CD4-positive, CD25-positive, alpha-beta regulatory T cell (primary cell): ENCODE measurements around the gene PATJ. TPM values are rescaled to one million over a fixed set of nuclear protein-coding genes. Genes with fewer than 3 reads are reported as not detected.

Source experiments
- ATAC-seq, 2 donors: fragments of 150-1000 bp; cut with Tn5 transposase; one replicate each; pipeline ENCODE4 v1.10.0; 2021; ENCODE audit warnings: low read depth in 2 of 2, moderate number of reproducible peaks in 2 of 2, moderate library complexity in 1 of 2
- DNase-seq, 3 donors: peaks; one replicate each; pipeline versions ENCODE4 v3.0.0 to v3.0.0-alpha.2; 2012 to 2022; ENCODE audit warnings: mixed read lengths in 1 of 3
- H3K27ac ChIP-seq: one replicate; pipeline ENCODE4 v1.7.0; 2013; ENCODE audit warnings: mild to moderate bottlenecking, low read length; ENCODE audit not compliant: insufficient read depth, poor library complexity, severe bottlenecking
- H3K27me3 ChIP-seq: one replicate; pipeline ENCODE4 v1.7.0; 2013; ENCODE audit warnings: low read length; ENCODE audit not compliant: control insufficient read depth, insufficient read depth
- H3K36me3 ChIP-seq: one replicate; pipeline ENCODE4 v1.7.0; 2013; ENCODE audit warnings: mild to moderate bottlenecking, low read length, moderate library complexity; ENCODE audit not compliant: control insufficient read depth, insufficient read depth
- H3K4me1 ChIP-seq: 2 replicates; pipeline ENCODE4 v1.7.0; 2013; ENCODE audit warnings: mild to moderate bottlenecking, low read length; ENCODE audit not compliant: insufficient read depth, control insufficient read depth, poor library complexity, severe bottlenecking
- H3K4me3 ChIP-seq: one replicate; pipeline ENCODE4 v1.7.0; 2013; ENCODE audit warnings: low read depth, mild to moderate bottlenecking, low read length, moderate library complexity
- H3K9me3 ChIP-seq, 2 experiments: 1 replicate in 1 of 2; 2 replicates in 1 of 2; pipeline ENCODE4 v1.7.0; 2013; ENCODE audit warnings: low read length in 2 of 2, mild to moderate bottlenecking in 1 of 2, moderate library complexity in 1 of 2; ENCODE audit not compliant: control insufficient read depth in 2 of 2
- H3K27ac Mint-ChIP-seq, 3 donors: one replicate each; pipeline ENCODE4 v1.8.0; 2020 to 2022; ENCODE audit warnings: mild to moderate bottlenecking in 3 of 3, mixed read lengths in 3 of 3, moderate library complexity in 2 of 3
- H3K27me3 Mint-ChIP-seq: one replicate; pipeline ENCODE4 v1.8.0; 2022; ENCODE audit warnings: mild to moderate bottlenecking, mixed read lengths
- H3K36me3 Mint-ChIP-seq: one replicate; pipeline ENCODE4 v1.8.0; 2020; ENCODE audit warnings: mixed read lengths
- H3K4me1 Mint-ChIP-seq, 4 donors: one replicate each; pipeline ENCODE4 v1.8.0; 2020 to 2022; ENCODE audit warnings: mixed read lengths in 4 of 4, mild to moderate bottlenecking in 1 of 4
- H3K4me3 Mint-ChIP-seq, 4 donors: one replicate each; pipeline ENCODE4 v1.8.0; 2020 to 2022; ENCODE audit warnings: mild to moderate bottlenecking in 4 of 4, mixed read lengths in 4 of 4, moderate library complexity in 3 of 4
- H3K9me3 Mint-ChIP-seq, 7 donors: one replicate each; pipeline ENCODE4 v1.8.0; 2020 to 2022; ENCODE audit warnings: mixed read lengths in 7 of 7, mild to moderate bottlenecking in 3 of 7, moderate library complexity in 2 of 7
- polyA plus RNA-seq, 4 donors: library from polyadenylated mRNA; unstranded; fragments of 300-500 nt; fragmentation: Illumina TruSeq; gene quantifications; one replicate each; pipeline ENCODE4 v1.2.3, GENCODE V29; 2021
- total RNA-seq: library from RNA; stranded (reverse); gene quantifications from one replicate; pipeline ENCODE4 v1.2.3, GENCODE V29; 2022

The PATJ gene
- total and polyA plus RNA-seq, 5 donors from 2014 or later: 8.6 to 49.2 (median 15.9) TPM

- H3K36me3 Mint-ChIP-seq: peaks cover 31% of the 10 kb centered on the region
- no peak for DNase-seq
Observed at GRCh38 chr1:62097464-62097863, 355.2 kb downstream of the PATJ start.

GRCh38 chr1:62100442-62100841 lies 358.2 kb downstream of the PATJ start:
- Histone ChIP-seq H3K4me3 (no peak overlapping the region), H3K36me3 (no peaks in the 10 kb centered on the region), H3K27me3 (no peaks in the 10 kb centered on the region), H3K9me3 (no peaks in the 10 kb centered on the region), H3K27ac (no peak overlapping the region), H3K4me1 (no peaks in the 10 kb centered on the region)
- Mint-ChIP-seq H3K27me3 (no peaks in the 10 kb centered on the region), H3K36me3 (peaks cover 29% of the 10 kb centered on the region), H3K9me3 (peaks cover 0 to 4% (median 1%) of the 10 kb centered on the region in 7 donors), H3K27ac (no peak overlapping the region), H3K4me3 (no peak overlapping the region), H3K4me1 (no peaks in the 10 kb centered on the region)
- DNase-seq (no peak), ATAC-seq (no peak)

More at GRCh38 chr1:62097464-62097863, 355.2 kb downstream of the PATJ start:
- H3K9me3 ChIP-seq: no peaks in the 10 kb centered on the region
- H3K27ac ChIP-seq: no peak overlapping the region
- ATAC-seq: no peak
- Mint-ChIP-seq H3K27me3 (no peaks in the 10 kb centered on the region), H3K27ac (no peak overlapping the region), H3K4me3 (no peak overlapping the region), H3K4me1 (no peaks in the 10 kb centered on the region), H3K9me3 (peaks cover 0 to 4% (median 1%) of the 10 kb centered on the region in 7 donors)
- H3K36me3 ChIP-seq: no peaks in the 10 kb centered on the region
- no peak overlapping the region for H3K4me3 ChIP-seq
- H3K27me3 ChIP-seq: no peaks in the 10 kb centered on the region
- no peaks in the 10 kb centered on the region for H3K4me1 ChIP-seq

GRCh38 chr1:62103846-62104245 lies 361.6 kb downstream of the PATJ start:
- H3K27me3 Mint-ChIP-seq: no peaks in the 10 kb centered on the region
- peaks cover 0 to 2% (median 0%) of the 10 kb centered on the region in 7 donors for H3K9me3 Mint-ChIP-seq
- H3K27ac Mint-ChIP-seq: no peak overlapping the region
- no peak overlapping the region for H3K4me3 Mint-ChIP-seq
- no peak for ATAC-seq
- Histone ChIP-seq H3K4me1 (no peaks in the 10 kb centered on the region), H3K4me3 (no peak overlapping the region), H3K27ac (no peak overlapping the region), H3K27me3 (no peaks in the 10 kb centered on the region), H3K36me3 (no peaks in the 10 kb centered on the region), H3K9me3 (no peaks in the 10 kb centered on the region)
- peaks cover 18% of the 10 kb centered on the region for H3K36me3 Mint-ChIP-seq
- DNase-seq: no peak
- H3K4me1 Mint-ChIP-seq: no peaks in the 10 kb centered on the region

GRCh38 chr1:62107923-62108322 lies 365.6 kb downstream of the PATJ start:
- Mint-ChIP-seq H3K36me3 (peaks cover 7% of the 10 kb centered on the region), H3K27ac (no peak overlapping the region)

GRCh38 chr1:62109124-62109523 lies 366.8 kb downstream of the PATJ start:
- Mint-ChIP-seq H3K27ac (no peak overlapping the region), H3K4me1 (no peaks in the 10 kb centered on the region), H3K27me3 (no peaks in the 10 kb centered on the region), H3K36me3 (peaks cover 17% of the 10 kb centered on the region), H3K9me3 (no peaks in the 10 kb centered on the region), H3K4me3 (no peak overlapping the region)
- Histone ChIP-seq H3K4me3 (no peak overlapping the region), H3K9me3 (no peaks in the 10 kb centered on the region), H3K4me1 (no peaks in the 10 kb centered on the region), H3K27ac (no peak overlapping the region), H3K27me3 (no peaks in the 10 kb centered on the region), H3K36me3 (peaks cover 3% of the 10 kb centered on the region)
- ATAC-seq (no peak), DNase-seq (no peak)

More at GRCh38 chr1:62107923-62108322, 365.6 kb downstream of the PATJ start:
- Mint-ChIP-seq H3K9me3 (no peaks in the 10 kb centered on the region), H3K27me3 (no peaks in the 10 kb centered on the region), H3K4me1 (no peaks in the 10 kb centered on the region), H3K4me3 (no peak overlapping the region)
- ATAC-seq: no peak
- Histone ChIP-seq H3K36me3 (no peaks in the 10 kb centered on the region), H3K9me3 (no peaks in the 10 kb centered on the region), H3K4me3 (no peak overlapping the region), H3K27me3 (no peaks in the 10 kb centered on the region), H3K27ac (no peak overlapping the region), H3K4me1 (no peaks in the 10 kb centered on the region)
- no peak for DNase-seq

GRCh38 chr1:62110198-62110817 lies 368.0 kb downstream of the PATJ start:
- Histone ChIP-seq H3K9me3 (no peaks in the 10 kb centered on the region), H3K36me3 (peaks cover 3% of the 10 kb centered on the region), H3K27ac (no peak overlapping the region), H3K4me3 (no peak overlapping the region), H3K27me3 (no peaks in the 10 kb centered on the region), H3K4me1 (no peaks in the 10 kb centered on the region)
- Mint-ChIP-seq H3K9me3 (no peaks in the 10 kb centered on the region), H3K27ac (no peak overlapping the region), H3K4me3 (no peak overlapping the region), H3K36me3 (peaks cover 23% of the 10 kb centered on the region), H3K4me1 (no peaks in the 10 kb centered on the region), H3K27me3 (no peaks in the 10 kb centered on the region)
- DNase-seq: no peak
- ATAC-seq: no peak

- no peak overlapping the region for H3K27ac ChIP-seq
- H3K27me3 Mint-ChIP-seq: no peaks in the 10 kb centered on the region
- no peaks in the 10 kb centered on the region for H3K9me3 Mint-ChIP-seq
- peaks cover 7% of the 10 kb centered on the region for H3K36me3 ChIP-seq
- no peaks in the 10 kb centered on the region for H3K4me1 ChIP-seq
- no peaks in the 10 kb centered on the region for H3K9me3 ChIP-seq
- no peak overlapping the region for H3K27ac Mint-ChIP-seq
- H3K27me3 ChIP-seq: no peaks in the 10 kb centered on the region
- no peak overlapping the region for H3K4me3 ChIP-seq
- H3K4me1 Mint-ChIP-seq: no peaks in the 10 kb centered on the region
- H3K36me3 Mint-ChIP-seq: peaks cover 24% of the 10 kb centered on the region
- no peak overlapping the region for H3K4me3 Mint-ChIP-seq
- ATAC-seq (no peak), DNase-seq (no peak)
Observed at GRCh38 chr1:62111084-62111483, 368.8 kb downstream of the PATJ start.

- ATAC-seq (no peak), DNase-seq (no peak)
- no peak overlapping the region for H3K27ac Mint-ChIP-seq
- H3K9me3 Mint-ChIP-seq: peaks cover 0 to 1% (median 0%) of the 10 kb centered on the region in 7 donors
- no peaks in the 10 kb centered on the region for H3K27me3 Mint-ChIP-seq
- H3K27me3 ChIP-seq: no peaks in the 10 kb centered on the region
- peaks cover 10% of the 10 kb centered on the region for H3K36me3 ChIP-seq
- H3K4me3 Mint-ChIP-seq: no peak overlapping the region
- peaks cover 42% of the 10 kb centered on the region for H3K36me3 Mint-ChIP-seq
- H3K27ac ChIP-seq: no peak overlapping the region
- H3K4me3 ChIP-seq: no peak overlapping the region
- no peaks in the 10 kb centered on the region for H3K4me1 ChIP-seq
- H3K9me3 ChIP-seq: no peaks in the 10 kb centered on the region
- H3K4me1 Mint-ChIP-seq: no peaks in the 10 kb centered on the region
Observed at GRCh38 chr1:62113507-62113906, 371.2 kb downstream of the PATJ start.
